Loucy (cell line): ENCODE measurements around the gene JTB.

Experiments used
- H2AFZ ChIP-seq: fragments of 200-600 bp; sonication (generic); 2 replicates; pipeline ENCODE4 v1.6.0; 2016; ENCODE audit warnings: antibody characterized with exemption, mild to moderate bottlenecking, low read length, moderate library complexity
- H3F3A ChIP-seq: fragments of 200-600 bp; 2 replicates; pipeline ENCODE4 v1.6.0; 2016; ENCODE audit warnings: antibody characterized with exemption, low read depth, mild to moderate bottlenecking
- H3K27me3 ChIP-seq: fragments of 200-600 bp; sonication (generic); 2 replicates; pipeline ENCODE4 v1.6.1; 2014; ENCODE audit warnings: low read length, mild to moderate bottlenecking; ENCODE audit not compliant: insufficient read depth, poor library complexity, severe bottlenecking
- H3K36me3 ChIP-seq: fragments of 200-600 bp; sonication (generic); 2 replicates; pipeline ENCODE4 v1.6.1; 2016; ENCODE audit warnings: low read length; ENCODE audit not compliant: insufficient read depth
- H3K4me1 ChIP-seq: fragments of 200-600 bp; sonication (generic); 2 replicates; pipeline ENCODE4 v1.5.1; 2014; ENCODE audit warnings: low read length, mild to moderate bottlenecking; ENCODE audit not compliant: insufficient read depth, poor library complexity, severe bottlenecking
- H3K4me2 ChIP-seq: fragments of 200-600 bp; sonication (generic); 2 replicates; pipeline ENCODE4 v1.6.0; 2014; ENCODE audit warnings: antibody characterized with exemption, low read length, low read depth, mild to moderate bottlenecking; ENCODE audit not compliant: poor library complexity, severe bottlenecking
- H3K4me3 ChIP-seq: fragments of 200-600 bp; sonication (generic); 2 replicates; pipeline ENCODE4 v1.5.1; 2014; ENCODE audit warnings: low read length, mild to moderate bottlenecking, mixed read lengths; ENCODE audit not compliant: poor library complexity, severe bottlenecking
- H3K79me2 ChIP-seq: fragments of 200-600 bp; sonication (generic); 2 replicates; pipeline ENCODE4 v1.6.1; 2014; ENCODE audit warnings: low read length; ENCODE audit not compliant: insufficient read depth
- H3K9ac ChIP-seq: fragments of 200-600 bp; sonication (generic); 2 replicates; pipeline ENCODE4 v1.6.0; 2014; ENCODE audit warnings: mild to moderate bottlenecking, low read depth, low read length, moderate library complexity; ENCODE audit not compliant: poor library complexity, severe bottlenecking
- H3K9me2 ChIP-seq: fragments of 200-600 bp; sonication (generic); replicated peaks from 2 replicates; pipeline ENCODE4 v1.6.1; 2016; ENCODE audit warnings: low read depth, low read length, mixed read lengths
- H3K9me3 ChIP-seq: fragments of 200-600 bp; sonication (generic); 2 replicates; pipeline ENCODE4 v1.6.1; 2014; ENCODE audit warnings: mild to moderate bottlenecking, antibody characterized with exemption, low read length, low read depth; ENCODE audit not compliant: insufficient read depth
- H4K20me1 ChIP-seq: fragments of 200-600 bp; sonication (generic); 2 replicates; pipeline ENCODE4 v1.6.0; 2014; ENCODE audit warnings: antibody characterized with exemption, low read length, mild to moderate bottlenecking; ENCODE audit not compliant: insufficient read depth, poor library complexity, severe bottlenecking
- CTCF ChIP-seq: fragments of 200-600 bp; sonication (generic); conservative IDR thresholded peaks from 2 replicates; pipeline ENCODE4 v1.5.1; 2014; ENCODE audit warnings: mild to moderate bottlenecking, antibody characterized with exemption, low read length
- EZH2phosphoT487 ChIP-seq: fragments of 200-600 bp; IDR thresholded peaks from 2 replicates; pipeline ENCODE4 v1.6.1; 2018; ENCODE audit warnings: antibody characterized with exemption, mild to moderate bottlenecking, moderate library complexity, borderline replicate concordance

JTB gene

GRCh38 chr1:153928791-153929341 lies 48.6 kb downstream of the JTB start:
- Histone ChIP-seq H3K79me2 (peaks cover 4% of the 10 kb centered on the region; the same call in 1 of the 2 replicates), H3K9ac (no peak overlapping the region), H2AFZ (no peak overlapping the region), H3F3A (no peaks in the 10 kb centered on the region), H4K20me1 (no peaks in the 10 kb centered on the region), H3K27me3 (no peaks in the 10 kb centered on the region), H3K9me2 (no peaks in the 10 kb centered on the region), H3K4me1 (no peaks in the 10 kb centered on the region), H3K4me3 (no peak overlapping the region), H3K9me3 (no peaks in the 10 kb centered on the region), H3K36me3 (peaks cover 12% of the 10 kb centered on the region; the same call in 1 of the 2 replicates), H3K4me2 (no peak overlapping the region)
- TF ChIP-seq EZH2phosphoT487 (no peak), CTCF (no peak)

- H3K4me1 ChIP-seq: no peaks in the 10 kb centered on the region
- H4K20me1 ChIP-seq: no peaks in the 10 kb centered on the region
- H3K4me3 ChIP-seq: no peak overlapping the region
- H3K36me3 ChIP-seq: peaks cover 12% of the 10 kb centered on the region; the same call in 1 of the 2 replicates
- no peak overlapping the region for H3K4me2 ChIP-seq
- no peaks in the 10 kb centered on the region for H3K27me3 ChIP-seq
- peaks cover 8% of the 10 kb centered on the region; the same call in 1 of the 2 replicates for H3K79me2 ChIP-seq
- H2AFZ ChIP-seq: no peak overlapping the region
- no peaks in the 10 kb centered on the region for H3K9me3 ChIP-seq
- H3F3A ChIP-seq: no peaks in the 10 kb centered on the region
- no peaks in the 10 kb centered on the region for H3K9me2 ChIP-seq
- no peak overlapping the region for H3K9ac ChIP-seq
- TF ChIP-seq CTCF: no peak
- TF ChIP-seq EZH2phosphoT487: no peak
Measured at GRCh38 chr1:153928245-153928644, 49.2 kb downstream of the JTB start.

- no peak for TF ChIP-seq EZH2phosphoT487
- no peak for TF ChIP-seq CTCF
- no peaks in the 10 kb centered on the region for H3K27me3 ChIP-seq
Measured at GRCh38 chr1:153926405-153926804, 51.1 kb downstream of the JTB start.

More at GRCh38 chr1:153926405-153926804, 51.1 kb downstream of the JTB start:
- H3K79me2 ChIP-seq: peaks cover 17% of the 10 kb centered on the region
- no peak overlapping the region for H2AFZ ChIP-seq
- peaks cover 1% of the 10 kb centered on the region for H3K4me1 ChIP-seq
- peaks cover 3% of the 10 kb centered on the region; the same call in 1 of the 2 replicates for H3K36me3 ChIP-seq
- no peaks in the 10 kb centered on the region for H3K9me3 ChIP-seq
- no peak overlapping the region for H3K9ac ChIP-seq
- H4K20me1 ChIP-seq: peaks cover 7% of the 10 kb centered on the region
- no peak overlapping the region for H3K4me2 ChIP-seq
- H3K4me3 ChIP-seq: no peak overlapping the region
- no peaks in the 10 kb centered on the region for H3F3A ChIP-seq
- H3K9me2 ChIP-seq: no peaks in the 10 kb centered on the region
